HepG2 (cell line): ENCODE measurements around the gene GPRIN2. TPM values are rescaled to one million over a fixed set of nuclear protein-coding genes. Genes with fewer than 3 reads are reported as not detected.

ENCODE experiments used
- ATAC-seq: fragments of 200-7000 bp; cut with Tn5 transposase; 3 replicates; pipeline ENCODE4 v1.9.1; 2020; ENCODE audit warnings: mild to moderate bottlenecking, moderate library complexity
- BruUV-seq: library from RNA; stranded (reverse); fragments of 400-500 nt; replicated peaks from 2 replicates; lab custom pipeline; 2021; lab: Mats Ljungman, UMichigan
- CTCF ChIA-PET: fragments of 300-600 bp; formaldehyde crosslinking; extraction: SDS; loops from one replicate; lab custom pipeline; 2021; ENCODE audit warnings: low total read pairs, inconsistent platforms, low intra/inter-chr PET ratio; lab: Yijun Ruan, JAX
- POLR2A ChIA-PET: fragments of 350-600 bp; sonication (Branson Sonifier 250); formaldehyde crosslinking; loops from one replicate; lab custom pipeline; 2020; ENCODE audit warnings: antibody characterized with exemption, inconsistent platforms; lab: Yijun Ruan, JAX
- DNase-seq: peaks from one replicate; pipeline ENCODE4 v3.0.0-alpha.2; 2015; ENCODE audit warnings: low spot score
- FAIRE-seq: peaks from 3 replicates; lab custom pipeline; 2011; peaks lifted over from hg19 to GRCh38; lab: Jason Lieb, UNC
- H2AFZ ChIP-seq: one replicate; pipeline ENCODE4 v1.6.1; 2011; ENCODE audit warnings: low read length, inconsistent platforms
- H3K27ac ChIP-seq: fragments of 300-600 bp; 3 replicates; pipeline ENCODE4 v1.8.0; 2011; ENCODE audit warnings: mixed run types, mild to moderate bottlenecking, mixed read lengths, low read length, inconsistent platforms; ENCODE audit not compliant: insufficient read depth; ENCODE audit errors: extremely low read length
- H3K27me3 ChIP-seq, 2 experiments: fragments of 200-600 bp in 1 of 2; 2 replicates in 1 of 2; 3 replicates in 1 of 2; pipeline versions ENCODE4 v1.6.0 to v1.8.0; 2011; ENCODE audit warnings: low read length in 2 of 2, mild to moderate bottlenecking in 2 of 2, moderate library complexity in 2 of 2, inconsistent platforms in 1 of 2; ENCODE audit not compliant: insufficient read depth in 2 of 2, control insufficient read depth in 1 of 2
- H3K36me3 ChIP-seq, 2 experiments: fragments of 200-600 bp in 1 of 2; replicated peaks in 1 of 2; 2 replicates in 1 of 2; 3 replicates in 1 of 2; pipeline versions ENCODE4 v1.5.1 to v1.8.0; 2011; ENCODE audit warnings: low read length in 2 of 2, inconsistent platforms in 1 of 2; ENCODE audit not compliant: insufficient read depth in 2 of 2, control insufficient read depth in 1 of 2
- H3K4me1 ChIP-seq: 2 replicates; pipeline ENCODE4 v1.5.1; 2012; ENCODE audit warnings: low read length, inconsistent platforms; ENCODE audit not compliant: insufficient read depth
- H3K4me2 ChIP-seq: 2 replicates; pipeline ENCODE4 v1.6.0; 2011; ENCODE audit warnings: low read depth, low read length, inconsistent platforms
- H3K4me3 ChIP-seq, 3 experiments: fragments of 200-600 bp in 1 of 3; sonication (generic), shearing (Covaris generic) in 1 of 3; replicated peaks in 1 of 3; 2 replicates each; pipeline ENCODE4 v1.5.1; 2011 to 2016; ENCODE audit warnings: low read length in 3 of 3, inconsistent platforms in 2 of 3, low read depth in 2 of 3, mild to moderate bottlenecking in 2 of 3, control low read depth in 1 of 3, mixed read lengths in 1 of 3; ENCODE audit not compliant: insufficient read depth in 1 of 3
- H3K79me2 ChIP-seq: one replicate; pipeline ENCODE4 v1.6.1; 2011; ENCODE audit warnings: low read length, inconsistent platforms; ENCODE audit not compliant: insufficient read depth
- H3K9ac ChIP-seq: 2 replicates; pipeline ENCODE4 v1.6.0; 2011; ENCODE audit warnings: mild to moderate bottlenecking, low read depth, low read length, inconsistent platforms; ENCODE audit not compliant: insufficient read depth
- H3K9me3 ChIP-seq: 2 replicates; pipeline ENCODE4 v1.5.1; 2012; ENCODE audit warnings: mild to moderate bottlenecking, low read length
- H4K20me1 ChIP-seq: 2 replicates; pipeline ENCODE4 v1.6.0; 2011; ENCODE audit warnings: inconsistent platforms, mild to moderate bottlenecking, low read length, moderate library complexity; ENCODE audit not compliant: insufficient read depth
- DPF2 ChIP-seq: sonication (generic); formaldehyde crosslinking; IDR thresholded peaks from 2 replicates; pipeline ENCODE4 v1.4.0; 2020; ENCODE audit warnings: mild to moderate bottlenecking, low read depth, missing genetic modification reagents, borderline replicate concordance
- GATAD1 ChIP-seq: IDR thresholded peaks from 2 replicates; pipeline ENCODE4 v1.6.1; 2016; ENCODE audit warnings: missing genetic modification reagents, missing compliant biosample characterization
- HNF4G ChIP-seq, 2 experiments: sonication (generic) in 1 of 2; formaldehyde crosslinking in 1 of 2; IDR thresholded peaks; 2 replicates each; pipeline versions ENCODE4 v1.4.0 to v1.6.1; 2011 to 2020; ENCODE audit warnings: borderline replicate concordance in 2 of 2, low read depth in 2 of 2, mild to moderate bottlenecking in 2 of 2, low read length in 1 of 2, missing genetic modification reagents in 1 of 2, moderate library complexity in 1 of 2
- MBNL3 ChIP-seq: fragments of 250-450 bp; sonication (Bioruptor Pico); conservative IDR thresholded peaks from 2 replicates; pipeline ENCODE4 v1.8.0; 2022; ENCODE audit warnings: mild to moderate bottlenecking, inconsistent platforms
- NCOA1 ChIP-seq: sonication (generic); formaldehyde crosslinking; IDR thresholded peaks from 2 replicates; pipeline ENCODE4 v1.9.0; 2021; ENCODE audit warnings: missing genetic modification reagents
- NR0B2 ChIP-seq: sonication (generic); formaldehyde crosslinking; IDR thresholded peaks from 2 replicates; pipeline ENCODE4 v1.4.0; 2020; ENCODE audit warnings: mild to moderate bottlenecking, missing genetic modification reagents
- SMYD3 ChIP-seq: sonication (generic); formaldehyde crosslinking; IDR thresholded peaks from 2 replicates; pipeline ENCODE4 v1.8.1; 2023; ENCODE audit warnings: mild to moderate bottlenecking, missing genetic modification reagents
- TFAP4 ChIP-seq: sonication (generic); IDR thresholded peaks from 2 replicates; pipeline ENCODE4 v1.6.1; 2016; ENCODE audit warnings: low read depth, borderline replicate concordance
- ZFP90 ChIP-seq: sonication (generic); formaldehyde crosslinking; IDR thresholded peaks from 2 replicates; pipeline ENCODE4 v1.8.0; 2022; ENCODE audit warnings: missing genetic modification reagents, mild to moderate bottlenecking, inconsistent platforms, borderline replicate concordance
- ZNF431 ChIP-seq: sonication (generic); formaldehyde crosslinking; IDR thresholded peaks from 2 replicates; pipeline ENCODE4 v1.9.0; 2022; ENCODE audit warnings: missing genetic modification reagents, low read depth, mild to moderate bottlenecking, borderline replicate concordance
- ZNF737 ChIP-seq: sonication (generic); formaldehyde crosslinking; IDR thresholded peaks from 2 replicates; pipeline ENCODE4 v1.5.0; 2020; ENCODE audit warnings: missing genetic modification reagents, mild to moderate bottlenecking, borderline replicate concordance
- ZNF781 ChIP-seq: sonication (generic); formaldehyde crosslinking; IDR thresholded peaks from 2 replicates; pipeline ENCODE4 v1.5.1; 2020; ENCODE audit warnings: borderline replicate concordance, mild to moderate bottlenecking, missing genetic modification reagents; ENCODE audit errors: not compliant biosample characterization
- ZNF784 ChIP-seq: sonication (generic); formaldehyde crosslinking; IDR thresholded peaks from 2 replicates; pipeline ENCODE4 v1.5.1; 2020; ENCODE audit warnings: missing genetic modification reagents, mild to moderate bottlenecking, borderline replicate concordance
- ZNF841 ChIP-seq: sonication (generic); formaldehyde crosslinking; IDR thresholded peaks from 2 replicates; pipeline ENCODE4 v1.8.1; 2023; ENCODE audit warnings: missing genetic modification reagents, borderline replicate concordance
- WGBS: methylation state at CpG from one replicate; pipeline ENCODE4 v1.1.6; 2017; ENCODE audit warnings: low lambda C conversion rate; 5-methylcytosine and 5-hydroxymethylcytosine counted together
- in situ Hi-C: cut with HindIII; loops from 2 replicates; pipeline ENCODE4 v1.10.0; 2017; ENCODE audit warnings: low pct_unique_long_range_greater_than_20kb; ENCODE audit not compliant: extremely low pct_ligation_motif_present
- intact Hi-C: fragments of 100-400 bp; cut with micrococcal nuclease; formaldehyde crosslinking; loops from one replicate; pipeline ENCODE4 v1.10.0; 2022; ENCODE audit not compliant: unreplicated experiment
- polyA plus RNA-seq, 8 experiments: library from polyadenylated mRNA; depleted of rRNA in 3 of 8; stranded (reverse) in 7 of 8; unstranded in 1 of 8; fragments of >200 nt; fragmentation: Illumina TruSeq in 4 of 8; extraction: Trizol in 4 of 8; gene quantifications; 2 replicates each; pipeline versions ENCODE4 v1.2.1 to v1.2.3, GENCODE V29; 2011 to 2016; ENCODE audit warnings: low read depth in 4 of 8, missing spikeins in 1 of 8, mixed read lengths in 1 of 8; ENCODE audit not compliant: insufficient read depth in 1 of 8
- total RNA-seq, 5 experiments: library from RNA; depleted of rRNA; stranded (reverse); fragments of >200 nt; fragmentation: Illumina TruSeq; extraction: Trizol; gene quantifications; 2 replicates each; pipeline ENCODE4 v1.2.3, GENCODE V29; 2016; ENCODE audit warnings: low read depth in 1 of 5

The GPRIN2 gene
- total and polyA plus RNA-seq, 2 of the 13 experiments (the other 11 are each of a cell fraction or from before 2014, with no cell fraction given) = not detected

GRCh38 chr10:46515366-46515765 lies 41.1 kb downstream of the GPRIN2 start (continued):
- no peak for TF ChIP-seq ZNF431 (CRISPR knock-in tag)
- TF ChIP-seq, all 625 proteins: peak for 0

- Histone ChIP-seq H3K9me3 (no peaks in the 10 kb centered on the region), H3K27me3 (0 out of 5 replicates have a peak, but pooled peaks cover 0 to 15% of the 10 kb centered on the region in 2 experiments), H3K36me3 (no peaks in the 10 kb centered on the region), H3K9ac (no peak overlapping the region), H3K27ac (no peak overlapping the region), H3K4me3 (no peak overlapping the region), H2AFZ (no peak overlapping the region), H3K79me2 (no peaks in the 10 kb centered on the region), H3K4me1 (no peaks in the 10 kb centered on the region), H3K4me2 (no peak overlapping the region), H4K20me1 (no peaks in the 10 kb centered on the region)
- BruUV-seq = no TSS peak
- DNase-seq (no peak), FAIRE-seq (no peak), ATAC-seq (no peak)
- intact Hi-C loops (no loop called here), in situ Hi-C loops (no loop called here)
- ChIA-PET CTCF (no interaction called here), POLR2A (no interaction called here)
- TF ChIP-seq SMYD3 (CRISPR knock-in tag) = no peak
- no peak for TF ChIP-seq ZNF737 (CRISPR knock-in tag)
- TF ChIP-seq ZNF841 (CRISPR knock-in tag) = no peak
- no peak for TF ChIP-seq NR0B2 (CRISPR knock-in tag)
- no peak for TF ChIP-seq TFAP4
- no peak for TF ChIP-seq GATAD1
- TF ChIP-seq ZFP90 = no peak
- TF ChIP-seq DPF2 (CRISPR knock-in tag) = no peak
- TF ChIP-seq NCOA1 = no peak
- TF ChIP-seq ZNF784 (CRISPR knock-in tag) = no peak
- no peak for TF ChIP-seq MBNL3 (CRISPR knock-in tag)
- TF ChIP-seq ZNF781 = no peak
- no peak for TF ChIP-seq HNF4G (IDR thresholded peaks at IDR 0.05; ENCODE audit: borderline replicate concordance, low read depth, low read length)
- TF ChIP-seq HNF4G (CRISPR knock-in tag; IDR thresholded peaks at IDR 0.05; ENCODE audit: borderline replicate concordance, low read depth) = no peak
- WGBS = 51% methylated on average over 3 of the region's 3 CpGs
Observed at GRCh38 chr10:46514899-46515298, 41.6 kb downstream of the GPRIN2 start.
